IMR-90 (cell line): ENCODE measurements around the gene MR1. TPM values are rescaled to one million over a fixed set of nuclear protein-coding genes. Genes with fewer than 3 reads are reported as not detected.

ENCODE experiments used
- ATAC-seq: fragments of 200-7000 bp; cut with Tn5 transposase; 2 replicates; pipeline ENCODE4 v1.9.1; 2020; ENCODE audit warnings: low read depth, mild to moderate bottlenecking, moderate library complexity
- BruUV-seq: library from RNA; stranded (reverse); fragments of 400-500 nt; replicated peaks from 2 replicates; lab custom pipeline; 2021; lab: Mats Ljungman, UMichigan
- CTCF ChIA-PET: fragments of 300-600 bp; formaldehyde crosslinking; extraction: SDS; loops from one replicate; lab custom pipeline; 2021; ENCODE audit warnings: antibody characterized with exemption; lab: Yijun Ruan, JAX
- POLR2A ChIA-PET: fragments of 300-600 bp; sonication (Branson Sonifier 250); formaldehyde crosslinking; loops from one replicate; lab custom pipeline; 2022; ENCODE audit warnings: antibody characterized with exemption; ENCODE audit not compliant: unreplicated experiment; lab: Charles Lee
- DNase-seq: peaks from one replicate; pipeline ENCODE4 v3.0.0; 2013
- H2AFZ ChIP-seq: replicated peaks from 2 replicates; pipeline ENCODE3; 2013; ENCODE audit warnings: low read length, mild to moderate bottlenecking; ENCODE audit not compliant: poor library complexity
- H2AK5ac ChIP-seq: 2 replicates; pipeline ENCODE4 v1.6.1; 2013; ENCODE audit warnings: low read depth, low read length, inconsistent platforms
- H2AK9ac ChIP-seq: replicated peaks from 2 replicates; pipeline ENCODE3; 2013; ENCODE audit warnings: mild to moderate bottlenecking, low read depth, low read length, moderate library complexity; ENCODE audit not compliant: poor library complexity
- H2BK120ac ChIP-seq: 2 replicates; pipeline ENCODE4 v1.6.1; 2013; ENCODE audit warnings: low read depth, low read length, inconsistent platforms
- H2BK15ac ChIP-seq: 3 replicates; pipeline ENCODE4 v1.6.1; 2013; ENCODE audit warnings: low read depth, low read length, inconsistent platforms
- H2BK20ac ChIP-seq: 2 replicates; pipeline ENCODE4 v1.6.1; 2013; ENCODE audit warnings: low read depth, mild to moderate bottlenecking, inconsistent platforms, low read length, moderate library complexity
- H2BK5ac ChIP-seq: 2 replicates; pipeline ENCODE4 v1.6.1; 2013; ENCODE audit warnings: mild to moderate bottlenecking, low read depth, low read length, inconsistent platforms; ENCODE audit not compliant: poor library complexity, severe bottlenecking
- H3K14ac ChIP-seq: replicated peaks from 2 replicates; pipeline ENCODE4 v1.6.1; 2013; ENCODE audit warnings: low read depth, low read length, inconsistent platforms
- H3K18ac ChIP-seq: 2 replicates; pipeline ENCODE4 v1.6.1; 2013; ENCODE audit warnings: low read depth, low read length, control low read depth
- H3K23ac ChIP-seq: 2 replicates; pipeline ENCODE4 v1.6.1; 2013; ENCODE audit warnings: low read depth, low read length, inconsistent platforms
- H3K27ac ChIP-seq: 2 replicates; pipeline ENCODE4 v1.5.1; 2013; ENCODE audit warnings: mild to moderate bottlenecking, control low read depth, low read length; ENCODE audit not compliant: insufficient read depth
- H3K27me3 ChIP-seq: 2 replicates; pipeline ENCODE4 v1.6.1; 2013; ENCODE audit warnings: low read length; ENCODE audit not compliant: control insufficient read depth, insufficient read depth
- H3K36me3 ChIP-seq: 2 replicates; pipeline ENCODE4 v1.6.1; 2013; ENCODE audit warnings: low read length, mixed read lengths; ENCODE audit not compliant: control insufficient read depth, insufficient read depth
- H3K4ac ChIP-seq: 2 replicates; pipeline ENCODE4 v1.6.1; 2013; ENCODE audit warnings: low read depth, low read length, inconsistent platforms
- H3K4me1 ChIP-seq: 2 replicates; pipeline ENCODE4 v1.6.1; 2013; ENCODE audit warnings: low read length, mixed read lengths; ENCODE audit not compliant: control insufficient read depth, insufficient read depth
- H3K4me2 ChIP-seq: 2 replicates; pipeline ENCODE4 v1.6.1; 2013; ENCODE audit warnings: low read depth, mild to moderate bottlenecking, control low read depth, low read length, moderate library complexity
- H3K4me3 ChIP-seq: 2 replicates; pipeline ENCODE4 v1.5.1; 2013; ENCODE audit warnings: low read depth, mild to moderate bottlenecking, control low read depth, low read length, moderate library complexity; ENCODE audit not compliant: insufficient read depth
- H3K56ac ChIP-seq: 2 replicates; pipeline ENCODE4 v1.6.1; 2013; ENCODE audit warnings: low read length, inconsistent platforms; ENCODE audit not compliant: insufficient read depth; ENCODE audit errors: extremely low read depth
- H3K79me1 ChIP-seq, 2 experiments: 2 replicates each; pipeline ENCODE4 v1.6.1; 2013; ENCODE audit warnings: low read length in 2 of 2, inconsistent platforms in 1 of 2, low read depth in 1 of 2
- H3K9ac ChIP-seq: 2 replicates; pipeline ENCODE4 v1.6.1; 2013; ENCODE audit warnings: low read depth, low read length, control low read depth
- H3K9me1 ChIP-seq: 2 replicates; pipeline ENCODE4 v1.6.1; 2013; ENCODE audit warnings: low read length, inconsistent platforms; ENCODE audit not compliant: insufficient read depth
- H3K9me3 ChIP-seq: 2 replicates; pipeline ENCODE4 v1.6.1; 2013; ENCODE audit warnings: low read length; ENCODE audit not compliant: control insufficient read depth, insufficient read depth
- H4K20me1 ChIP-seq: 2 replicates; pipeline ENCODE4 v1.6.1; 2013; ENCODE audit warnings: low read length, inconsistent platforms; ENCODE audit not compliant: insufficient read depth
- H4K5ac ChIP-seq: 2 replicates; pipeline ENCODE4 v1.6.1; 2013; ENCODE audit warnings: mild to moderate bottlenecking, low read depth, low read length, control low read depth
- H4K8ac ChIP-seq, 2 experiments: 2 replicates each; pipeline ENCODE4 v1.6.1; 2013; ENCODE audit warnings: low read depth in 2 of 2, low read length in 2 of 2, control low read depth in 1 of 2, inconsistent platforms in 1 of 2
- H4K91ac ChIP-seq: 2 replicates; pipeline ENCODE4 v1.6.1; 2013; ENCODE audit warnings: low read depth, low read length, inconsistent platforms; ENCODE audit not compliant: insufficient read depth
- BHLHE40 ChIP-seq: fragments of 150-350 bp; IDR thresholded peaks from 2 replicates; pipeline ENCODE4 v1.6.1; 2016; ENCODE audit warnings: mild to moderate bottlenecking, low read depth, low read length
- CEBPB ChIP-seq: IDR thresholded peaks from 2 replicates; pipeline ENCODE4 v1.6.1; 2012; ENCODE audit warnings: low read depth, low read length, improper control_type of control experiment
- CHD1 ChIP-seq: IDR thresholded peaks from 2 replicates; pipeline ENCODE4 v1.6.1; 2012; ENCODE audit warnings: low read depth, low read length, improper control_type of control experiment
- CTCF ChIP-seq: conservative IDR thresholded peaks from 2 replicates; pipeline ENCODE4 v1.5.1; 2012; ENCODE audit warnings: mild to moderate bottlenecking, low read depth, low read length, improper control_type of control experiment
- FOS ChIP-seq: fragments of 150-350 bp; IDR thresholded peaks from 2 replicates; pipeline ENCODE4 v1.6.1; 2016; ENCODE audit warnings: low read depth, low read length
- MAZ ChIP-seq: IDR thresholded peaks from 2 replicates; pipeline ENCODE4 v1.6.1; 2012; ENCODE audit warnings: low read depth, mild to moderate bottlenecking, low read length, improper control_type of control experiment, moderate library complexity, borderline replicate concordance
- NFE2L2 ChIP-seq: fragments of 150-350 bp; IDR thresholded peaks from 2 replicates; pipeline ENCODE4 v1.6.1; 2016; ENCODE audit warnings: low read depth, mild to moderate bottlenecking, low read length
- POLR2A ChIP-seq: IDR thresholded peaks from 2 replicates; pipeline ENCODE4 v1.6.1; 2012; ENCODE audit warnings: mild to moderate bottlenecking, low read depth, low read length
- RAD21 ChIP-seq: IDR thresholded peaks from 2 replicates; pipeline ENCODE4 v1.6.1; 2012; ENCODE audit warnings: low read length, improper control_type of control experiment
- SMC3 ChIP-seq: fragments of 150-350 bp; IDR thresholded peaks from 2 replicates; pipeline ENCODE4 v1.6.1; 2016; ENCODE audit warnings: low read depth, mild to moderate bottlenecking, antibody characterized with exemption, low read length, moderate library complexity
- USF2 ChIP-seq: fragments of 150-350 bp; IDR thresholded peaks from 2 replicates; pipeline ENCODE4 v1.6.1; 2017; ENCODE audit warnings: mild to moderate bottlenecking, antibody characterized with exemption, low read length, low read depth
- WGBS, 2 experiments: methylation state at CpG; one replicate each; pipeline versions ENCODE4 v1.1.5 to v1.1.7; 2013; ENCODE audit warnings: missing lambda C conversion rate in 2 of 2; ENCODE audit not compliant: insufficient read length in 1 of 2; ENCODE audit errors: extremely low coverage in 2 of 2; 5-methylcytosine and 5-hydroxymethylcytosine counted together
- dilution Hi-C: fragments of 300-500 bp; cut with HindIII; formaldehyde crosslinking; loops from one replicate; pipeline ENCODE4 v1.14.3; 2018; ENCODE audit warnings: low sequenced_read_pairs; ENCODE audit not compliant: unreplicated experiment
- in situ Hi-C: fragments of 300-500 bp; cut with MboI; formaldehyde crosslinking; loops from 3 replicates; pipeline ENCODE4 v1.14.3; 2019; ENCODE audit warnings: low sequenced_read_pairs, inconsistent platforms, mixed read lengths
- intact Hi-C: fragments of 100-400 bp; cut with micrococcal nuclease; formaldehyde crosslinking; loops from 2 replicates; pipeline ENCODE4 v1.10.0; 2022
- polyA plus RNA-seq, 3 experiments: library from polyadenylated mRNA; depleted of rRNA; stranded (reverse); fragments of >200 nt; gene quantifications; 2 replicates each; pipeline ENCODE4 v1.2.3, GENCODE V29; 2012; ENCODE audit warnings: low replicate concordance in 1 of 3
- total RNA-seq: library from RNA; depleted of rRNA; stranded (reverse); fragments of >200 nt; gene quantifications from 2 replicates; pipeline ENCODE4 v1.2.3, GENCODE V29; 2012

The MR1 gene
- total and polyA plus RNA-seq, 2 of the 4 experiments (the other 2 are of a cell fraction), result 6.0 to 6.1 TPM

- TF ChIP-seq USF2, result no peak
- no peak for TF ChIP-seq SMC3
- TF ChIP-seq RAD21, result no peak
- TF ChIP-seq NFE2L2, result no peak
- TF ChIP-seq BHLHE40, result no peak
Measured at GRCh38 chr1:181012203-181012745, 21.5 kb upstream of the MR1 start (continued).

- dilution Hi-C loops (no loop called here), intact Hi-C loops (no loop called here), in situ Hi-C loops (no loop called here)
- Histone ChIP-seq H3K27ac (no peak overlapping the region), H3K14ac (no peak overlapping the region; the same call in 1 of the 2 replicates), H3K27me3 (no peaks in the 10 kb centered on the region), H3K4me1 (peaks cover 15% of the 10 kb centered on the region), H3K36me3 (no peaks in the 10 kb centered on the region), H3K9me1 (peaks cover 21% of the 10 kb centered on the region), H2BK15ac (no peak overlapping the region), H3K4me2 (no peak overlapping the region), H4K20me1 (peaks cover 29% of the 10 kb centered on the region; the same call in 1 of the 2 replicates), H2AFZ (no peak overlapping the region), H3K4ac (no peak overlapping the region), H2BK120ac (no peak overlapping the region), H3K9ac (no peak overlapping the region), H3K18ac (no peak overlapping the region), H2BK5ac (no peak overlapping the region), H4K5ac (no peak overlapping the region), H4K8ac (no peak overlapping the region), H2AK5ac (no peak overlapping the region), H3K9me3 (no peaks in the 10 kb centered on the region), H3K79me1 (peaks cover 29 to 78% of the 10 kb centered on the region in 2 experiments), H2AK9ac (no peak overlapping the region), H4K91ac (no peak overlapping the region), H3K4me3 (no peak overlapping the region), H3K23ac (no peak overlapping the region), H3K56ac (no peak overlapping the region), H2BK20ac (no peak overlapping the region)
- CTCF ChIA-PET, result interaction anchor here (0.6 kb wide), 1 partner anchor 16 kb away, joined by 3 read pairs; no protein-coding TSS in a partner anchor
- TF ChIP-seq FOS, result no peak
- peak; percentile 44; the same call in 1 of the 2 replicates for TF ChIP-seq CEBPB
- TF ChIP-seq SMC3, result no peak
- TF ChIP-seq NFE2L2, result no peak
- no peak for TF ChIP-seq POLR2A
- TF ChIP-seq MAZ, result no peak
- no peak for TF ChIP-seq CHD1
- no peak for TF ChIP-seq CTCF
- TF ChIP-seq USF2, result no peak
- POLR2A ChIA-PET, result interaction anchor here (0.6 kb wide), 2 partner anchors 12 to 120 kb away, joined by 3 to 6 read pairs; no protein-coding TSS in a partner anchor
- no peak for DNase-seq
- ATAC-seq, result no peak
- no CpG with 5 or more reads among the region's 5 CpGs for WGBS, 2 experiments
- BruUV-seq, result no TSS peak
Measured at GRCh38 chr1:181013144-181013543, 20.6 kb upstream of the MR1 start.
